Measurements from ENCODE around the gene ADCYAP1R1. TPM values are rescaled to one million over a fixed set of nuclear protein-coding genes. Genes with fewer than 3 reads are reported as not detected.

ADCYAP1R1 gene
- total RNA-seq, 4 donors from 2014 or later: 0.27 to 1.4 (median 0.59) TPM

GRCh38 chr7:31028006-31028405, 24.1 kb upstream of the ADCYAP1R1 start:
- Histone ChIP-seq H3K4me3 (no peak overlapping the region), H3K27me3 (no peaks in the 10 kb centered on the region), H3K4me1 (no peaks in the 10 kb centered on the region), H3K27ac (no peak overlapping the region), H3K36me3 (no peaks in the 10 kb centered on the region), H3K9me3 (no peaks in the 10 kb centered on the region)
- TF ChIP-seq CTCF (IDR thresholded peaks at IDR 0.05) (no peak), POLR2A (IDR thresholded peaks at IDR 0.05) (no peak)
- no peak for DNase-seq

GRCh38 chr7:31028417-31028992, 23.6 kb upstream of the ADCYAP1R1 start:
- Histone ChIP-seq H3K27me3 (no peaks in the 10 kb centered on the region), H3K27ac (no peak overlapping the region), H3K36me3 (no peaks in the 10 kb centered on the region), H3K4me1 (no peaks in the 10 kb centered on the region), H3K4me3 (no peak overlapping the region), H3K9me3 (no peaks in the 10 kb centered on the region)
- TF ChIP-seq POLR2A (IDR thresholded peaks at IDR 0.05) (no peak), CTCF (IDR thresholded peaks at IDR 0.05) (no peak)
- DNase-seq: no peak

- Histone ChIP-seq H3K27ac (no peak overlapping the region), H3K9me3 (no peaks in the 10 kb centered on the region), H3K36me3 (no peaks in the 10 kb centered on the region), H3K27me3 (no peaks in the 10 kb centered on the region), H3K4me1 (no peaks in the 10 kb centered on the region), H3K4me3 (no peak overlapping the region)
- TF ChIP-seq CTCF (IDR thresholded peaks at IDR 0.05): no peak
- no peak for TF ChIP-seq POLR2A (IDR thresholded peaks at IDR 0.05)
- DNase-seq: no peak
Observed at GRCh38 chr7:31029251-31030042, 22.7 kb upstream of the ADCYAP1R1 start.

- Histone ChIP-seq H3K9me3 (no peaks in the 10 kb centered on the region), H3K4me3 (no peak overlapping the region), H3K36me3 (no peaks in the 10 kb centered on the region), H3K4me1 (no peaks in the 10 kb centered on the region), H3K27ac (no peak overlapping the region), H3K27me3 (no peaks in the 10 kb centered on the region)
- no peak for TF ChIP-seq CTCF (IDR thresholded peaks at IDR 0.05)
- no peak for TF ChIP-seq POLR2A (IDR thresholded peaks at IDR 0.05)
- no peak for DNase-seq
Observed at GRCh38 chr7:31033674-31034300, 18.3 kb upstream of the ADCYAP1R1 start.

GRCh38 chr7:31036924-31037323, 15.2 kb upstream of the ADCYAP1R1 start:
- H3K4me1 ChIP-seq: no peaks in the 10 kb centered on the region
- no peak for TF ChIP-seq POLR2A (IDR thresholded peaks at IDR 0.05)
- TF ChIP-seq CTCF (IDR thresholded peaks at IDR 0.05): no peak
- no peak overlapping the region for H3K27ac ChIP-seq
- no peaks in the 10 kb centered on the region for H3K9me3 ChIP-seq
- no peak for DNase-seq
- H3K4me3 ChIP-seq: no peak overlapping the region
- no peaks in the 10 kb centered on the region for H3K36me3 ChIP-seq
- no peaks in the 10 kb centered on the region for H3K27me3 ChIP-seq

All from Peyer's patch (tissue), 4 donors.